Stimulated activated CD4-positive, alpha-beta T cell treated with anti-CD3 and anti-CD28 coated beads, Interleukin-15, amount 100 ng/mL, for 48 hours (primary cell): ENCODE results near the gene NELL1.

Experiments
- DNase-seq, 2 donors: peaks; one replicate each; pipeline ENCODE4 v3.0.0-alpha.2; 2020; ENCODE audit warnings: low read depth in 2 of 2

Gene NELL1

DNA sequence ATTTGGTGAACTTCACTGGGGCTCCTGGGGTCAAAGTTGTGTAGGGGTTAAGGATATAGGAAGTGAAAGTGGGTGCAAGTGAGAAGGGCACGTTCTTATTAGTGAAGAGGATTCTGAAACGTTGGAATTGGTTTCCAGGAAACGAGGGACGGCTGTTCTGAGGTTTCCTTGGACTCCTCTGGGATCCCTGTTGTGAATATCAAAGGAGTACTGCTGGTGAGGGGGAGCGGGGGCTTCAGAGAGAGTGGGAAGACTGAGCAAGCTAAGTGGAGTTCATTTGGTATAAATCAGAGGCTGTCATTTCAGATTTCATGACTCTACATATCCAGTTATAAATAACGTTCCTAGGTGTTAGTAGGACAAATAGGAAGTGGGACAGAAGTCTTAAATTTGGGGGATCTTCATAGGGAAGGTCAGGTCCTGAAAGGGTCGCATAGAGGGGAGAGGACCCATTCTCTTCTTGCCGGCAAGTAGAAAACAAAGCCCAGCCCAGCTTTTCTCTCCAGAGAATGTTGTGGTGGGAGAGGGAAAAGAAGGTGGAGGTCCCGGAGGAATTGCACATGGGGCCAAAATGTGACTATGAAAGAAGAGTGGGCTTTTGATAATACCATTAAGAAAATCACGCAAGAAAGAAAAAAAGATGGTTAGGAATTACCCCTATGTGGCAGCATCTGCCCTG lies 1.1 kb upstream of the NELL1 start:
- no peak for DNase-seq

DNA sequence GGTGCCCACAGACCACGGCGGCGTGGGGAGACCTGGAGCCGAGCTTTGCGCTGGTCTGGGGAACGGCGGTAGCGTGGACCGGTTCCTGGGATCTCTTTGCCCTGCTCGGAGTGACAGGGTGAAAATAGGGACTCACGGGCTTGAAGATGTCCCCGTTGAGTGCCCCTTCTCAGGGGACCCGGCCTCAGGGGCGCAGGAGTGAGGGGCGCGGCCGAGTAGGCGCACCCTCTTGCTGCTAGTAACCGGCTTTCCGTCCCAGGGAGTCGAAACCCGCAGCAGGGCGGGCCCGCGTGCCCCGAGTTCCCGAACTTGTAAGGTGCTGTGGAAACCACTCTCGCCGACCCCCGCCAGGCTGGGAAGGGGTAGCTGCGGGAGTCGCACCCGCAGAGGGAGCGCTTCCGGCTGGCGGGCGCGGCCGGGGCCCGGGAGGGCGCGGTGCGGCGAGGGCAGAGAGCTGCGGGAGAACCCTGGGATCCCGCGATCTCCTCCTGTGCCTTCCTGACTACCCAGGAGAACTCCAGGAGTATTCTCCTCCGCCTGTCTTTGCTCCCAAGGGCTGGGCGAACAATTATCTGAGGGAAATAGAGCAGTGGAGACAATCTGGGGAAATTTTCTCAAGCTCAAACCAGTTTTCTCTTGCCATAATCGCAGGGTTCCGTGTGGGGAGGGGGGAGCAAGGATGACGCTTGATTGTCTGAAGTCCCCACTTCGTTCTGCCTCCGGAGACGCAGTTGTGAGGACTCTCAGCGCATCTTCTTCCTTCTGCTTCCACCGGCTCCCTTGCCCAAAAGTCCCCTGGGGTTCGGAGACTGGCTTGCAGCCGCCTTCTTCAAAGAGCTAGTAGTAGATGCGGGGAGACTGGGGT lies 666 bp downstream of the NELL1 start:
- DNase-seq: no peak

DNA sequence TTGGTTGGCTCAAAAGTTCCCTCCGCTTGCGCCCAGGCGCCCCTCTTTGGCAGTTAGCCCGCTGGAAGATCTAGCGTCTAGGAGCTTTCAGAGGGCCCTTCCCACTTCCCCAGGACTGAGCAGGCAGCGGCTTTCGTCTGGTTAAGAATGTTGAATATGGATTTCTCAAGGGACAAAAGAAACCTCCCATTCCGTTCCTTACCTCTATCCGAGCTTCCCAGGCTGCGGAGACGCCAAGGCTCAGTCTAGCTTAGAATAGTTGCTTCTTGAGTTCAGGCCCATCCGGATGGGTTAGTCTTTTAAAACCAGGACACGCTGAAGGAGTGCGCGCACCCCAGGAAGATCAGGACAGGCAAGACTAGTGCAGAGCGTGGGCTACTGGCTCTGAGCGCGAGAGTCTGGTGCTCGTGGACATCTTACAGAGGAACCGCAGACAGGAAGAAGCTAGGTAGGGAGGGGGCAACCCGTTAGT lies 1.6 kb downstream of the NELL1 start:
- DNase-seq: no peak

DNA sequence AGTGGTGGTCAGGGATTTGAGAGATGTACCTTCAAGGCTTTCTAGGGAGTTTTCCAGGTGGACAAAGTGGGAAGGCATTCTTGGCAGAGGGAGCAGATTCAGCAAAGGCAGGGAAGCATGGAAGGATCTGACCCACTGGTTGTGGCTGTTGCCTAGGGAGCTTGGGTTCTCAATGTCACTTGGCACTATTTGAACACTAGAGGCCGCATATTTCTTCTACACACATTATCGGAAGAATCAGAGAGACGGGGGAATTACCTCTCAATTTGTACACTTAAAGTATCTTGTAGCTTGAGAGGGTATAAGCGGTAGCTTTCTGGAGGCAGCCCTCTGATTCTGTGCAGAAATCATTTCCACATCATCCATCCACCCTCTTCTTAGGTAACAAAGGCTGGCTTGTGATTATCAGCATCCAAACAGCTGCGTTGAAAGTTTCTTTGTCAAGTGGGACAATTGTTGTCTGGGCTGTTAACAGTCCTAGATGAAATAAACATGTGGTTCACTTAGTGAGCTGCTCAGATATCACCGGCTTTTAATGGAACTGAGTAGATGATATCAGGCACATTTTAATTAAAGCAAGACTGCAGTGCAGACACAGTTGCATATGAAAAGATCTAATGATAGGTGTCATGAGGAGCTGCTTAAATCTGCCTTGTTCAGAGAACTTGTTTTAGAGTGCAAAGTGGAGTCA lies 2.6 kb downstream of the NELL1 start:
- no peak for DNase-seq

DNA sequence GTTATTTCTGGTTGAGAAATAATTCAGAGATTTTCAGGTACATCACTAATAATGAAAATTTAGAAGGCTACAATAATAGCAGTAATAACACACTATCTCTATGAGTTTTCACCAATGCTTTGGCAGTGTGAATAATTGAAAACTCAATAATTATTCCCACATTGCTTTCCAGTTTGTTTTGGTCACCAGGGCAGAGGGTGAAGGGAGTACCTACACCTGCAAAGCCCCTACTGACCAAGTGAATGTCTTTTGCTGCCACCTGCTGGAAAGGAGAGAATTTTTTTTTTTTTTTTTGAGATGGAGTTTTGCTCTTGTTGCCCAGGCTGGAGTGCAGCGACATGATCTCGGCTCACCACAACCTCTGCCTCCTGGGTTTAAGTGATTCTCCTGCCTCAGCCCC lies 3.2 kb downstream of the NELL1 start:
- DNase-seq: no peak

DNA sequence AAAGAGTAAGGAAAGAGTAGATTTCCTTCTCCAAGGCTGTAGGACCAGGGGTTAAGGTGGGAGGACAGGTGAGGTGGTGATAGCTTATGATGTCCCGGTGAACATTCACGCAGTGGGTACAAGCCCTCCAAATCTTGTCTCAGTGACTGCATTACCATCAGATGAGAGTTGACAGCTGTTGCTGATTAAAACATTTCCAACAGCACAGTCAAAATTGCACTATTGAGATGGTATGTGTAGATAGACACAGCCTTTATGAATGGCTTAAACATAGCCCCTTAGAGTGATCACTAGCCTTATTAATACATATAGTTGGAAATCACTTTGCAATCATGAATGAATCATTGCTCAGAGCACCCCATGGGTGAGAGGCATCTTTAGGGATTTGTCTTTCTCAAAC lies 7.3 kb downstream of the NELL1 start:
- no peak for DNase-seq

DNA sequence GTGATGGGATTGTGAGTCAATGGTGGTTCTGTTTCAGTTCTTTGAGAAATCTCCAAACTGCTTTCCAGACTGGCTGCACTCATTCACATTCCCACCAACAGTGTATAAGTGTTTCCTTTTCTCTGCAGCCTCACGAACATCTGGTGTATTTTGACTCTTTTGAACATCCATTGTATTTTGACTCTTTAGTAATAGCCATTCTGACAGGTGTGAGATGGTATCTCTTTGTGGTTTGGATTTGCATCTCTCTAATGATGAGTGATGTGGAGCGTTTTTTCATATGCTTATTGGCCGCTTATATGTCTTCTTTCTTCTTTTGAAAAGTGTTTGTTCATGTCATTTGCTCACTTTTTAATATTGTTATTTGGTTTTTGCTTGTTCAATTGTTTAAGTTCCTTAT lies 19.4 kb downstream of the NELL1 start:
- no peak for DNase-seq

DNA sequence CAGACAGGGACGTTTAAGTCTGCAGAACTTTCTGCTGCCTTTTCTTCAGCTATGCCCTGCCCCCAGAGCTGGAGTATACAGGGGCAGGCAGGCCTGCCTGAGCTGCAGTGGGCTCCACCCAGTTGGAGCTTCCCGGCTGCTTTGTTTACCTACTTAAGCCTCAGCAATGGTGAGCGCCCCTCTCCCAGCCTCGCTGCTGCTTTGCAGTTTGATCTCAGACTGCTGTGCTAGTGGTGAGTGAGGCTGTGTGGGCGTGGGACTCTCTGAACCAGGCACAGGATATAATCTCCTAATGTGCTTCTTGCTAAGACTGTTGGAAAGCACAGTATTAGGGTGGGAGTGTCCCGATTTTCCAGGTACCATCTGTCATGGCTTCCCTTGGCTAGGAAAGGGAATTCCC lies 38.5 kb downstream of the NELL1 start:
- DNase-seq: no peak

DNA sequence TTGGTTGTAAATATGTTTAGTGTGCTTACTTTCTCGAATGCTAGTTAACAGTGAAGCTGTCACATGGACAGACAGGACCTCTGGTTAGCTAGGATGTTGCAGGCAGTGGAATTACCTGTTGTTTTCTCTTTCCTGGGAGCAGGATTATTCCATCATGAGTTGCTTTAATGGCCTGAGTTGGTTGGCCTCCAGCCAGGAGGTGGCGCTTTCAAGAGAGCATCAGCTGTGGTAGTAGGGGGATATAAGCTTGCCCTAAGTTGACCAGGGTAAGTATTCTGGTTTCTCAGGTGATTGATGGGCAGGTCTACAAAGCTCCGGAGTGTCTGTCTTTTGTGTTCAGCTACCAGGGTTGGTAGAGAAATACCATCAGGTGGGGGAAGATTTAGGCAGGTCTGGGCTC lies 43.5 kb downstream of the NELL1 start:
- DNase-seq: no peak

DNA sequence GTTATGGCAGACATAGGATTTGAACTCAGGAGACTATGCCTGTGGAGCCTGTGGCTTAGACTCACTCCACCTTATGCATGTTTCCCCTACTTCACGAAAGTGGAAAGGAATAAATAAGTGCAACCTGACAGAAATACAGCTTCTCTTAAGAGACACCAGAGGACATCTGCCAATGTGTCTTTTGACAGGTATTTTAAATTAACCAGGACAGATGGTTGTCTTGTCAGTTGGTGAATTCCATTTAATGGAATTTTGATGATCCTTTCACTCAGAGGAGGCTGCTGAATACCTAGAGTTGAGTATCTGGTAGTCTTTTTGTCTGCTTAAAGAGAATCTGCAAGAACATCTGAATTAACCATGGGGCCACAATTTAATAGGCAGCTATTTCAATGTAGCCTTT lies 46.1 kb downstream of the NELL1 start:
- DNase-seq: no peak

DNA sequence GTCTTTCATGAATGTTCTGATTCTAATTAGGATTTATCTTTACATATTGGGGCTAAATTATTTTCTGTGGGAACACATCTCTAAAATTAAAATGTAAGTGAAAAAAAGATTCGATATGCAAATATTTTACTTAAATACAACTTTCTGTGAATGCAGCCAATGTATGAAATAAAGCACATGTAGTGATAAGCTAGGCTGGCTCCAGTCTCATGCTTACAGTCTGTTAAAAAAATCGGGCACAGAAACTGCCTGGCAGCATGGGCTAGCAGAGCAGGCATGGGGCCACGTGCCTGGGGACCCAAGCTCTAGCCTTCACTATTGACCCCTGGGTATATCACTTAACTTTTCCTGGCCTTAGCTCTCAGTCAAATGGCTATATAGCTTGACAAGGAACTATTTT lies 46.5 kb downstream of the NELL1 start:
- no peak for DNase-seq

DNA sequence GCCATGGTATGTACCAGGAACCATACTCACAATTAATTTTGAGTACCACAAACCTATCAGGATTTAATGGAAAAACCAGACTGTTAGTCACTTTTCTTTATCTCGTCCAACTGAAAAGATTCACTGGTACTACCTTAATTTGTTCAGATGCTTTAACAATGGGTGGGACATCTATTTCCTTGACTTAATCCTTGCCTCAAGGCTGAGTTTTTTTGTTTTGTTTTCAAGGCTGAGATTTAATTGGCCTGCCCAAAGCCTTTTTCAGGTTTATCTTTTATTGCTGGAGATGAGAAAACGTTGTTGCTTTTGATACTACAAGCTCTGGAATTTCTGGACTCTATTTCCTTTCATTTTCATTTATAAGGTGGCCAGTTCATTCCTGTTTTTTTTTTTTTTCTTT lies 50.4 kb downstream of the NELL1 start:
- DNase-seq: no peak

DNA sequence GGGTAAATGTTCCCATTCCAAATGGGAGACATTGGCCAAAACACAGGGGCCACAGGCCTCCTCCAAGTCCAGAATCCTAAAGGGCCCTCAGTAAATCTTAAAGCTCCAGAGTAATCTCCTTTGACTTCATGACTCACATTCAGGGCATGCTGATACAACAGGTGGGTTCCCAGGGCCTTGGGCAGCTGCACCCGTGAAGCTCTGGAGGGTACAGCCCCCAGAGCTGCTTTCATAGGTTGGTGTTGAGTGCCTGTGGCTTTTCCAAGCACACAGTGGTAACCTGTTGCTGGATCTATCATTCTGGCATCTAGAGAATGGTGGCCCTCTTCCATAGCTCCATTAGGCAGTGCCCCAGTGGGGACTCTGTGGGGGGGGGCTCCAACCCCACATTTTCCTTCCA lies 54.0 kb downstream of the NELL1 start:
- DNase-seq: no peak

DNA sequence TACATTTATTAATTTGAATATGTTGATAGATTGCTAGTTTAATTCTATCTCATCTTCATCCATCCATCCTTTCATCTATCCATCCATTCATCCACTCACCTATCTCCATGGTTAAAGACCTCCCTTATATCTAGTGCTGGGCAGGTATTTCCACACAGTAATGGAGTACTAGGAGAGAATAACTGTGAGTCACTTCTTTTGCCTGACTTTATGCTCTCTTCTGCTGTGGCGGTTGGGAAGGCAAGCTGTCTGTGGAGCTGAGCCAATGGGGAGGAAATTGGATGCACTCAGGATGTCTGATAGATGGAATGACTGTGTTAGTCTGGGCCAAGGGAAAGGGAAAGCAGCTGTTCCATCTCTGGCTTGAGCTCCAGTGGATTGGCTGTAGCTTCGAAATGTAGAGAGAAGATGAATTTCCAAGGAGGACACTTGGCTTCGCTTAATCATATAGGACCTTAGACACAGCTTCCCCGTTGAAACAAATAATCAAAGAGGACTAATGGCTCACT lies 60.3 kb downstream of the NELL1 start:
- no peak for DNase-seq

DNA sequence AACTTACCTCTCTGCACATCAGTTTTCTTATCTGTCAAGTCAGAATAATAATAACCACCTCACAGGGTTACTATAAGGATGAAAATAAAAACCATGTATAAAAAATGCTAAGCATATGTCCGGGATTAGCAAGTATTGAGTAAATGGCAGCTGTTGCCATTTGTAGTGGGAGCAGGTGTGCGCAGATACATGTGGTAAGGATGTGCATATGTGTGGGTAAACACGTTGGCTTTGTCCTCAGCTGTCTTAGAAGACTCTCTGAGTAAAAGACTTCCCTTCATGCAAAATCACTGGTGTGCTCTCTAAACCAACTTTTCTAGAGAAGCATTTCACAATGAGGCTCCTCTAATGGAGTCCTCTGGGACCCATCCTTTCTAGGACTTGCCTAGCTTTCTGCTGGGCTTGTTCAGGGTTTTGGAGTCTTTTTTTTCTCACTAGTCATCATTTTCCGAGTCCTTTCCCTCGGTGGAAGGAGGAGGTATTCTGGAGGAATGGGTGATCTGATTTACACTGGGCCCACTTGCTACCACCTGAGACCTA lies 62.4 kb downstream of the NELL1 start:
- no peak for DNase-seq

DNA sequence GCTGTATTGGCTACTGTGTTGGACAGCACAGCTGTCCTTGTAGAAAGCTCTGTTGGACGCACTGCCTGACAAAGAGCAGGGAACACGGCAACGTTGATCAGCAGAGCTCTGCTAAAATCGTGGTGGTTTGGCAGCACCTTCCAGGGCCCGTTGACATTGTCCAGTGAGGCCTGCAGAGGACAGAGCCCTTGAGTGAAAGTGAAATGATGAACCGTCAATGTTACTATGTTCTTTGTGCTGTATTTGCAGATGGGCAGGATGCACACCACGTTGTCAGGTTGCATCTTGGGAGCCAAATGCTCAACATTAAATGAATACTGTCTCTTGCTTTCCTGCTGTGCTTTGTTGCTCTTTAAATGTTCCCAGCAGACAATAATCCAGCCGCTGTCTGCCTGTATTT lies 69.7 kb downstream of the NELL1 start:
- DNase-seq: no peak

DNA sequence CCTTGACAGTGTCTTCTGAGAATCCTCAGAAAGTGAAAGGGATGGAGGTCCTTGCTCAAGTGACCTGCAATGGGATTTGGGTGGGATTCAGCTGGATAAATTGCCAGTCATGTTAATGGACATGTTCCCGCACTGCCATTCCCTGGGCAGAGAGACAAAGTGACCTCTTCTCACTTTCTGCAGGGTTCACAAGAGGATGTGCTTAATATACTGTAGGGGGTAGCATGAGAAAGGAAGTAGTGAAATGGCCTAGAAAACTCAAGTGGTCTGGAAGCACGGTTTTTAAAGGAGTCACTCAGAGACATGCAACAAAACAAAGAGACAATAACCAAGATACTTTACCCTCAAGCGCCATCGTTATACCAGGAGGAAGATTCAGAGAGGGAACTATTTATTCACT lies 70.2 kb downstream of the NELL1 start:
- no peak for DNase-seq

DNA sequence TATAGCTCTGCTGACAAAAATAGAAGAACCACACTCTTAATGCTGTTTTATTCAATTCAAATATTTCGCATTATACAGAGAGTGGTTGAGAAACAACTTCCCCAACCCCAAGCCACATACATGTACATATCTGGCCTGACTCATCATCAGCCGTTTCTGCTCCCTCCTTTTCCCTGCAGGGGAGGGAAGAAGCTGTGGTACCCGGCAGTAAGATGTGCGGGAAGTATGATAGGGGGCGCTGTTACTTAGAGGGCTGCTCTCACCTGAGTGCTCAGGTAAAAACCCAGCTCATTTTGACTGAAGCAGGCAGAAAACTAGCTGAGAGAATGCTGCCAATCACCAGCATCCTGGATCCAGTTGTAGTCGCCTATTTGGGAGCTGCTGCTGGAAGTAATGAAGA lies 85.5 kb downstream of the NELL1 start:
- DNase-seq: no peak

DNA sequence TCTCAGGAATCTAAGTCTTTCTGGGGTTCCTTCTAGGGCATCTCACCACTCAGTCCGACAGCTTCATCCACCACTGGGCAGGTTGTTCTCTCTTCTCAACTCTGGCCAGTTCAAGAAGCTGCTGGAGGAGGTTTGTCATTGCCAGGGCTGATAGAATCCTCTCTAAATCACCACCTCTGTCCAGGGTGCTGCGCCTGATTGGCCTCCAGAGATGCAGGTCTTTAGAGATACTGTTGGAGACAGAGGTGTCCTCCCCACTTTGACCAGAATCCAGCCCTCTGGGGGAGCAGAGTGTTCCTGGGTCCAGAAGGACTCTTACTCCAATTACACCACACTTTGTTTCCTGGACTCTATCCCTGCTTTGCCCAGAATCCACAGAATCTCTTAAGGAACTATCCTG lies 90.2 kb downstream of the NELL1 start:
- DNase-seq: no peak

DNA sequence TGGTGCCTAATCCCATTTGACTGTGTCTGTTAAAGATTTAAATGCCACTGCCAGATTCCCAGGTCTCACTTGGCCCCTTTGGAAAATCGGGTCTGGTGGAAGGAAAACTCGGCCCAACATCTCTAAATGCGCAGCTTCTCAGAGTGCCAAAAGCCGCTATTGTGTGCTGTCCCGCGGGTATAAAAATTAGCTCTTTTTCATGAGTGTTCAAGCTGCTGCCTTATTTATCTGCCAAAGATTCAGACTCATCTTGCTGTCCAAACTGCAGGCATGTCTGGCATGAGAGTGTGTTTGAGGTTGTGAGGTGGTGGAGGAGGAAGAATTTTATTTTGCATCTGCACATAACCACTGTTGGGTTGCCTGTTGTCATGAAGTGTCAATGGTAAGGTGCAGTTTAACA lies 91.4 kb downstream of the NELL1 start:
- DNase-seq: no peak

DNA sequence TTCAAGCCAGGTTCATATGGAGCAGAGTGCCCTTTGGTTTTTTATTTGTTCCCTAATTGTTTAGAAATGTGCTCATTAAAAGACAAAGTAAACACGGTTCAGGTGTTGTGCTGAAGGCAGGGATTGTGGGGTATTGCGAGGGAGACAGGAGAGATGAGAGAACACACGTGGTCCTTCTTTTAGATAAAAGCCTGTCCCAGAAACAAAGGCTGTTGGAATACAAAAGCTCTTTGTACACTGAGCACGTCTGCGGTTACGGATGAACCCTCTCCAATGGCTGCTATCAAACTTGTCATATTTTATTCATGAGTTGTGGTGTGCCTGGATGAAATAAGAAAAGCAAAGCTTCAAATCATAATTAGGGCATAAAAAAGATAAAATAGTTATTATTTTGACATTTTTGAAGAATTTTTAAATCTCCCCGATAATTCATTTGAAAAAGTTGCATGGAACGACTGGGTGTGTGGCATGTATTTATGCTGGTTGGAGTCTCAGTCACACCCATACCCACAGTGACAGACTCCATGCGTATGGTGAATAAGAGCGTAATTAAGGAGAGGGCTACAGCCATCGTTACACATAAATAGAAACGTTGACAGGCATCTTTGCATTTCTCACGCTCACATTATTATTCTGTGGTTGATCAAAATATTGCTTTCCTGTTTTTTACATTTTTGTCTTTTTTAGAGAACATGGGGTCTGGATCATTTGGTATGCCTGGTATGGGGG lies 92.9 kb downstream of the NELL1 start:
- DNase-seq: no peak

DNA sequence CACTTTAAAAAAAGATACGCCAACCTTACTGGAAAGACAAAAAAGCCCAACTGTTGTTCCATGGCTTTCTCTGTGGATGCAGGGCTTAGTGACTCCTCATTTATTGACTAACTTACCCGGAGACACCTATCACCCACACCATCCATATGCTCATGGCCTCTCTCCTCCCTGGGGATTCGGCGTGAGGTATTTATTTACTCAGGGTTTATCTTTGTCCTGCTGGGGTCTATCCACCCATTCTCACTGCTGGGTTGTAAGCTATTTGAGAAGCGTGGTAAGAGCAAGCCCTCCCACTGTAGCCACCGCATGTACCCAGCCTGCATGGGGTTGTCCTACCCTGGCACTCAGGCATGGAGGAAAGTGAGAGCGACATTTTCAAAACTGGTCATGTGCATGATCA lies 93.6 kb downstream of the NELL1 start:
- DNase-seq: no peak
